Measurements from ENCODE around the gene RNASEH2C. TPM values are rescaled to one million over a fixed set of nuclear protein-coding genes. Genes with fewer than 3 reads are reported as not detected.
"Not testable (repeated sequence)": the region's sequence is repeated elsewhere in the genome, so short reads cannot be mapped to it uniquely, and the experiment has no call there.

The RNASEH2C gene
- total RNA-seq, 5 donors from 2014 or later (not counting 1 experiment from before 2014, with no cell fraction given): 35.8 to 77.4 (median 70.7) TPM

DNA sequence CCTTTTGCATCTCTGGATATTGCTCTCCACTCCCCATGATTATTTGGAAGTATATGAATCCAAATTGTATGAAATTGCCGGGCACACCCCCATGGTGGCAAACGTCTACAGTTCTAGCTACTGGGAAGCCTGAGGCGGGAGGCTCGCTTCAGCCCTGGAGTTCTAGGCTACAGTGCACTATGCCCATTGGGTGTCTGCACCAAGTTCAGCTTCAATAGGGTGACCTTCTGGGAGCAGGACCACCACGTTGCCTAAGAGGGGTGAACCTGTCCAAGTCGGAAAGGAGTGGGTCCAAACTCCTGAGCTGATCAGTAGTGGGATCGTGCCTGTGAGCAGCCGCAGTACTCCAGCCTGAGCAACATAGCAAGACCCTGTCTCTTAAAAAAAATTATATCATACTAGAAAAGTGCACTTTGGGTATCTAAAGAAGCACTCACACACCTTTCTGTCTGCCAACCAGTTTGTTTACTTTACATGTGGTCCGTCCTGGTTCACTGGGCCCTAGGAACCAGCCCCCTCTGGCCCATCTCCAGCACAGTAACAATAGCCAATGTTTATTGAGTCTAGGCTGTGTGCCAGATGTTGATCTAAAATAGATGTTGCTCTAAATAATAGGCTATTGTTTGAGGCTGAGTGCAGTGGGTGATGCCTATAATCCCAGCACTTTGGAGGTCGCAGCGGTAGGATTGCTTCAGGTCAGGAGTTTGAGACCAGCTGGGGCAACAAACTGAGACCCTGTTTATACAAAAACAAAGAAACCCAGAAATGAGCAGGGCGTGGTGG is 24.9 kb downstream of the RNASEH2C start:
- Mint-ChIP-seq H3K27ac (no peak overlapping the region), H3K4me1 (no peaks in the 10 kb centered on the region), H3K27me3 (peaks cover 3% of the 10 kb centered on the region in 2 donors), H3K4me3 (no peak overlapping the region), H3K9me3 (no peaks in the 10 kb centered on the region), H3K36me3 (no peaks in the 10 kb centered on the region)
- WGBS (ENCODE audit: insufficient coverage): 87% methylated on average over 8 of the region's 12 CpGs
- no peaks in the 10 kb centered on the region for H3K36me3 ChIP-seq (ENCODE audit: control insufficient read depth in 2 of 2, extremely low read depth in 1 of 2, insufficient read depth in 1 of 2, low read length in 1 of 2)
- no peak overlapping the region for H3K4me3 ChIP-seq (ENCODE audit: control insufficient read depth in 1 of 2, extremely low read depth in 1 of 2, low read length in 1 of 2)
- ChIA-PET CTCF (no interaction called here), POLR2A (no interaction called here)
- H3K4me1 ChIP-seq (ENCODE audit: control insufficient read depth in 1 of 2, extremely low read depth in 1 of 2, insufficient read depth in 2 of 2, low read length in 2 of 2): no peaks in the 10 kb centered on the region
- no peak for ATAC-seq (replicated peaks in 1 of 4)
- H3K27me3 ChIP-seq (replicated peaks in 1 of 2; ENCODE audit: control insufficient read depth in 2 of 2, extremely low read depth in 1 of 2, insufficient read depth in 2 of 2, low read length in 1 of 2): no peaks in the 10 kb centered on the region
- DNase-seq: no peak
- H3K27ac ChIP-seq (ENCODE audit: low read length): no peak overlapping the region
- H3K9me3 ChIP-seq: no peaks in the 10 kb centered on the region

DNA sequence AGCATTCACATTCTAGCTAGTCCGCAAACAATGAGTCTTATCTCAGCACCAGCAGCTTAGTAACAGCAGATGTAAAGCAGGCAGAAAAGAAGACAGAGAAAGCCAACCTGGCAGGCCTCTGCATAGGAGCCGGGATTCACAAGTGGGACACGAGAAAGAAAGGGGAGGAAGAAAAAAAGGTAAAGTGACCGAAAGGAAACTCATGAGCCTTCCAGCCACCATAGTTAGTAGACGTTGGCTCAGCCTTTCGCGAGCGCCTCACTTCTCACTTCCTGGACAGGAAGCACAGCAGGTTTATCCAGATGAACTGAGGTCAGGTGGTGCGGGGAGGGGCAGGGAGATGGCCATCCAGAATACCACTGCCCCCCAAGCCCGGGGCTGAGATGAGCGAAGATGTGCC is 28.2 kb downstream of the RNASEH2C start:
- Mint-ChIP-seq H3K27me3 (no peaks in the 10 kb centered on the region), H3K9me3 (no peaks in the 10 kb centered on the region), H3K4me3 (no peak overlapping the region), H3K36me3 (no peaks in the 10 kb centered on the region), H3K27ac (no peak overlapping the region), H3K4me1 (no peaks in the 10 kb centered on the region)
- ChIA-PET POLR2A (interaction anchor here in 1 of 2 donors (0.6 kb wide), 1 partner anchor 423 kb away, joined by 4 read pairs; no protein-coding TSS in a partner anchor), CTCF (no interaction called here)
- Histone ChIP-seq H3K27me3 (replicated peaks in 1 of 2; ENCODE audit: control insufficient read depth in 2 of 2, extremely low read depth in 1 of 2, insufficient read depth in 2 of 2, low read length in 1 of 2) (no peaks in the 10 kb centered on the region), H3K36me3 (ENCODE audit: control insufficient read depth in 2 of 2, extremely low read depth in 1 of 2, insufficient read depth in 1 of 2, low read length in 1 of 2) (no peaks in the 10 kb centered on the region), H3K27ac (ENCODE audit: low read length) (no peak overlapping the region), H3K4me3 (ENCODE audit: control insufficient read depth in 1 of 2, extremely low read depth in 1 of 2, low read length in 1 of 2) (no peak overlapping the region), H3K9me3 (no peaks in the 10 kb centered on the region), H3K4me1 (ENCODE audit: control insufficient read depth in 1 of 2, extremely low read depth in 1 of 2, insufficient read depth in 2 of 2, low read length in 2 of 2) (no peaks in the 10 kb centered on the region)
- DNase-seq: no peak
- no peak for ATAC-seq (replicated peaks in 1 of 4)
- 69% methylated on average over 6 of the region's 11 CpGs for WGBS (ENCODE audit: insufficient coverage)

DNA sequence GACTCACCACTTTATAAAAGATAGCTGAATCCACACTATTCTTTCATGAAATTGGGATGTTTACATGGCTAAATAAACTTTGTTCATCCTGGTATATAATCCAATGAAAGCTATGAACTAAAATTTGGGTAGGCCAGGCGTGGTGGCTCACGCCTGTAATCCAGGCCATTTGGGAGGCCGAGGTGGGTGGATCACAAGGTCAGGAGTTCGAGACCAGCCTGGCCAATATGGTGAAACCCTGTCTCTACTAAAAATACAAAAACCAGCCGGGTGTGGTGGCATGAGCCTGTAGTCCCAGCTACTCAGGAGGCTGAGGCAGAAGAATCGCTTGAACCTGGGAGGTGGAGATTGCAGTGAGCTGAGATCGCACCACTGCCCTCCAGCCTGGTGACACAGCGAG is 28.8 kb downstream of the RNASEH2C start:
- ATAC-seq (replicated peaks in 1 of 4); H3K27ac Mint-ChIP-seq; CTCF ChIA-PET; H3K9me3 ChIP-seq; H3K36me3 Mint-ChIP-seq; H3K27me3 Mint-ChIP-seq; H3K27me3 ChIP-seq (replicated peaks in 1 of 2; ENCODE audit: control insufficient read depth in 2 of 2, extremely low read depth in 1 of 2, insufficient read depth in 2 of 2, low read length in 1 of 2); H3K4me1 ChIP-seq (ENCODE audit: control insufficient read depth in 1 of 2, extremely low read depth in 1 of 2, insufficient read depth in 2 of 2, low read length in 2 of 2); H3K27ac ChIP-seq (ENCODE audit: low read length); DNase-seq; H3K36me3 ChIP-seq (ENCODE audit: control insufficient read depth in 2 of 2, extremely low read depth in 1 of 2, insufficient read depth in 1 of 2, low read length in 1 of 2); H3K4me3 ChIP-seq (ENCODE audit: control insufficient read depth in 1 of 2, extremely low read depth in 1 of 2, low read length in 1 of 2); H3K4me1 Mint-ChIP-seq; H3K4me3 Mint-ChIP-seq; H3K9me3 Mint-ChIP-seq: not testable (repeated sequence)
- 100% methylated on average over 3 of the region's 8 CpGs for WGBS (ENCODE audit: insufficient coverage)
- POLR2A ChIA-PET: interaction anchor here in 1 of 2 donors (0.6 kb wide), 1 partner anchor 424 kb away, joined by 4 read pairs; no protein-coding TSS in a partner anchor

DNA sequence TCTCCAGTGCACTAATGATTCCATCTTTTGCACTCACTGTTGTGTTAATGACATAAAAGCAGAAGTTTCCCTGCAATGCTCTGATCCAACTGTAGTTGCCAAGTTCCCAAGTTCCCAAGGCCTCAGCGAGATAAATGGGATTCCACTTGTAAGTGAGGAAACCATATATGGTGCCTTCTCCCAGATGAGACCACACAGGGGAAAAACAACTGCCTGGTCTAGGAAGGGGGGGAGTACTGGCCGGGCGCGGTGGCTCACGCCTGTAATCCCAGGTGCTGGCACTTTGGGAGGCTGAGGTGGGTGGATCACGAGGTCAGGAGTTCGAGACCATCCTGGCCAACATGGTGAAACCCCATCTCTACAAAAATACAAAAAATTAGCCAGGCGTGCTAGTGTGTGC is 34.6 kb downstream of the RNASEH2C start:
- H3K36me3 Mint-ChIP-seq: no peaks in the 10 kb centered on the region
- H3K4me3 ChIP-seq (ENCODE audit: control insufficient read depth in 1 of 2, extremely low read depth in 1 of 2, low read length in 1 of 2): no peak overlapping the region
- no peaks in the 10 kb centered on the region for H3K36me3 ChIP-seq (ENCODE audit: control insufficient read depth in 2 of 2, extremely low read depth in 1 of 2, insufficient read depth in 1 of 2, low read length in 1 of 2)
- DNase-seq: no peak
- ChIA-PET CTCF (interaction anchor here in 1 of 2 donors (0.6 kb wide), 1 partner anchor 16 kb away, joined by 3 read pairs; no protein-coding TSS in a partner anchor), POLR2A (no interaction called here)
- H3K9me3 Mint-ChIP-seq: no peaks in the 10 kb centered on the region
- no peak overlapping the region for H3K27ac ChIP-seq (ENCODE audit: low read length)
- H3K27me3 Mint-ChIP-seq: peaks cover 0 to 1% of the 10 kb centered on the region in 2 donors
- no peak for ATAC-seq (replicated peaks in 1 of 4)
- WGBS (ENCODE audit: insufficient coverage): 80% methylated on average over 2 of the region's 8 CpGs
- no peak overlapping the region for H3K4me3 Mint-ChIP-seq
- no peaks in the 10 kb centered on the region for H3K4me1 ChIP-seq (ENCODE audit: control insufficient read depth in 1 of 2, extremely low read depth in 1 of 2, insufficient read depth in 2 of 2, low read length in 2 of 2)
- H3K4me1 Mint-ChIP-seq: no peaks in the 10 kb centered on the region
- no peak overlapping the region for H3K27ac Mint-ChIP-seq
- no peaks in the 10 kb centered on the region for H3K9me3 ChIP-seq
- no peaks in the 10 kb centered on the region for H3K27me3 ChIP-seq (replicated peaks in 1 of 2; ENCODE audit: control insufficient read depth in 2 of 2, extremely low read depth in 1 of 2, insufficient read depth in 2 of 2, low read length in 1 of 2)

DNA sequence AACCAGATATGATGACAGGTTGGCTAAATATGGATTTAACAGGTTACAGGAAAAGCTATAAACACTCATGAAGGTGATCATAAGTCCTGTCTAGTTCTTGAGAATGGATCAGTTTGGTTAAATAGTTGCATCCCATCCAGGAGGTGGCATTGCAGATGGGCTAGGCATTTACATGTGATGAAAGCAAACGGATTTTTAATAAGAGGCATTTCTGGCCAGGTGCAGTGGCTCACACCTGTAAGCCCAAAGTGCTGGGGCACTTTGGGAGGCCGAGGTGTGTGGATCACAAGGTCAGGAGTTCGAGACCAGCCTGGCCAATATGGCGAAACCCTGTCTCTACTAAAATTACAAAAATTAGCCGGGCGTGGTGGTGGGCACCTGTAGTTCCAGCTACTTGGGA is 37.1 kb downstream of the RNASEH2C start:
- H3K4me1 ChIP-seq (ENCODE audit: control insufficient read depth in 1 of 2, extremely low read depth in 1 of 2, insufficient read depth in 2 of 2, low read length in 2 of 2); CTCF ChIA-PET; H3K27me3 ChIP-seq (replicated peaks in 1 of 2; ENCODE audit: control insufficient read depth in 2 of 2, extremely low read depth in 1 of 2, insufficient read depth in 2 of 2, low read length in 1 of 2); H3K27ac ChIP-seq (ENCODE audit: low read length); H3K27ac Mint-ChIP-seq; H3K4me3 ChIP-seq (ENCODE audit: control insufficient read depth in 1 of 2, extremely low read depth in 1 of 2, low read length in 1 of 2); POLR2A ChIA-PET; H3K9me3 Mint-ChIP-seq; H3K9me3 ChIP-seq; H3K27me3 Mint-ChIP-seq; H3K36me3 Mint-ChIP-seq; H3K4me3 Mint-ChIP-seq; DNase-seq; H3K36me3 ChIP-seq (ENCODE audit: control insufficient read depth in 2 of 2, extremely low read depth in 1 of 2, insufficient read depth in 1 of 2, low read length in 1 of 2); H3K4me1 Mint-ChIP-seq; ATAC-seq (replicated peaks in 1 of 4): not testable (repeated sequence)
- WGBS (ENCODE audit: insufficient coverage): 43% methylated on average over 1 of the region's 6 CpGs

DNA sequence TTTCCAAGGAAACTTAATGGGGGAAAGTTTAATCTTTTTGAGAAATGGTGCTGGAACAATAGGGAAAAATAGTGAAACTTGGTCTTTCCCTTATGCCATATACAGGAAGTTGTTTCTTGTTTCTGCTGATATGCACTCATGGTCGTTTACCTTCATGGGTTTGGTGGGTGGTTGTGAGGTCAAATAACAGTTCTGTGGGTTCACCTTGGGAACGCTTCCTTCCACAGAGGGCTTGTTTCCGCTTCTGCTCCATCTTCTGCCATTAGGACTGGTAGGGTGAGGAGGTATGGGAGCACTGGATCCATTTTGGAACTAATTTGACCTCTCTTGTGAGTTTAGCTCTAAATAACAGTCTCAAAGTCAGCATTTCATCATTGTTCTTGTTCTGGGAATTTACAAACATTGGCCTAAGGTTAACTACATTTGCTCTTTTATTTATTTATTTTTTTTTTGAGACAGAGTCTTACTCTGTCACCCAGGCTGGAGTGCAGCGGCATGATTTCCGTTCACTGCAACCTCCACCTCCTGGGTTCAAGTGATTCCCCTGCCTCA is 40.3 kb downstream of the RNASEH2C start:
- peaks cover 0 to 1% of the 10 kb centered on the region in 2 donors for H3K27me3 Mint-ChIP-seq
- no peaks in the 10 kb centered on the region for H3K27me3 ChIP-seq (replicated peaks in 1 of 2; ENCODE audit: control insufficient read depth in 2 of 2, extremely low read depth in 1 of 2, insufficient read depth in 2 of 2, low read length in 1 of 2)
- POLR2A ChIA-PET: no interaction called here
- no peaks in the 10 kb centered on the region for H3K36me3 ChIP-seq (ENCODE audit: control insufficient read depth in 2 of 2, extremely low read depth in 1 of 2, insufficient read depth in 1 of 2, low read length in 1 of 2)
- H3K9me3 Mint-ChIP-seq: no peaks in the 10 kb centered on the region
- H3K4me3 ChIP-seq (ENCODE audit: control insufficient read depth in 1 of 2, extremely low read depth in 1 of 2, low read length in 1 of 2): no peak overlapping the region
- no peak for ATAC-seq (replicated peaks in 1 of 4)
- no peaks in the 10 kb centered on the region for H3K4me1 Mint-ChIP-seq
- no peak for DNase-seq
- WGBS (ENCODE audit: insufficient coverage): 75% methylated on average over 3 of the region's 5 CpGs
- no peaks in the 10 kb centered on the region for H3K36me3 Mint-ChIP-seq
- H3K4me1 ChIP-seq (ENCODE audit: control insufficient read depth in 1 of 2, extremely low read depth in 1 of 2, insufficient read depth in 2 of 2, low read length in 2 of 2): no peaks in the 10 kb centered on the region
- no peak overlapping the region for H3K27ac Mint-ChIP-seq
- H3K27ac ChIP-seq (ENCODE audit: low read length): no peak overlapping the region
- CTCF ChIA-PET: interaction anchor here in 1 of 2 donors (0.7 kb wide), 1 partner anchor 353 kb away, joined by 3 read pairs; no protein-coding TSS in a partner anchor
- no peak overlapping the region for H3K4me3 Mint-ChIP-seq
- H3K9me3 ChIP-seq: no peaks in the 10 kb centered on the region
